H1 (cell line): ENCODE data around the gene ERV3-1. TPM values are rescaled to one million over a fixed set of nuclear protein-coding genes. Genes with fewer than 3 reads are reported as not detected.
"Not testable (repeated sequence)": the region's sequence is repeated elsewhere in the genome, so short reads cannot be mapped to it uniquely, and the experiment has no call there.

Source experiments
- CTCF ChIA-PET: fragments of 300-600 bp; sonication (Branson Sonifier 250); formaldehyde crosslinking; loops from one replicate; lab custom pipeline; 2021; ENCODE audit not compliant: partially characterized antibody; lab: Charles Lee
- POLR2A ChIA-PET: fragments of 300-600 bp; sonication (Branson Sonifier 250); formaldehyde crosslinking; loops from one replicate; lab custom pipeline; 2021; ENCODE audit warnings: inconsistent platforms; ENCODE audit not compliant: partially characterized antibody; lab: Charles Lee
- DNase-seq, 2 experiments: peaks; one replicate each; pipeline versions ENCODE4 v3.0.0 to v3.0.0-alpha.2; 2010 to 2022; ENCODE audit warnings: low spot score in 2 of 2, low read depth in 1 of 2, mixed read lengths in 1 of 2
- FAIRE-seq: peaks from 2 replicates; lab custom pipeline; 2011; peaks lifted over from hg19 to GRCh38; lab: Jason Lieb, UNC
- H2AFZ ChIP-seq: 2 replicates; pipeline ENCODE4 v1.8.1; 2012; ENCODE audit warnings: low read length, inconsistent platforms
- H2AK5ac ChIP-seq: 2 replicates; pipeline ENCODE4 v1.6.1; 2013; ENCODE audit warnings: low read depth, low read length
- H2BK120ac ChIP-seq: replicated peaks from 2 replicates; pipeline ENCODE3; 2013; ENCODE audit warnings: low read depth, low read length, inconsistent platforms
- H2BK12ac ChIP-seq: 2 replicates; pipeline ENCODE4 v1.6.1; 2013; ENCODE audit warnings: low read depth, low read length
- H2BK15ac ChIP-seq: 2 replicates; pipeline ENCODE4 v1.6.1; 2013; ENCODE audit warnings: low read length
- H2BK20ac ChIP-seq: 2 replicates; pipeline ENCODE4 v1.6.1; 2013; ENCODE audit warnings: low read length
- H2BK5ac ChIP-seq: 2 replicates; pipeline ENCODE4 v1.6.1; 2013; ENCODE audit warnings: low read depth, low read length
- H3K14ac ChIP-seq: 2 replicates; pipeline ENCODE4 v1.6.1; 2013; ENCODE audit warnings: inconsistent platforms; ENCODE audit not compliant: insufficient read length
- H3K18ac ChIP-seq: 2 replicates; pipeline ENCODE4 v1.6.1; 2013; ENCODE audit warnings: low read length; ENCODE audit errors: extremely low read depth
- H3K23ac ChIP-seq: 2 replicates; pipeline ENCODE4 v1.6.1; 2013; ENCODE audit warnings: inconsistent platforms; ENCODE audit not compliant: insufficient read length
- H3K23me2 ChIP-seq: 2 replicates; pipeline ENCODE4 v1.6.1; 2013; ENCODE audit warnings: low read depth, low read length
- H3K27ac ChIP-seq: 2 replicates; pipeline ENCODE4 v1.6.1; 2011; ENCODE audit warnings: low read depth, low read length, inconsistent platforms
- H3K27me3 ChIP-seq, 4 experiments: replicated peaks in 1 of 4; 1 replicate in 1 of 4; 2 replicates in 3 of 4; pipeline versions ENCODE4 v1.6.1 to v1.8.1; 2011 to 2013; ENCODE audit warnings: low read length in 3 of 4, mild to moderate bottlenecking in 3 of 4, inconsistent platforms in 2 of 4, mixed read lengths in 2 of 4, moderate library complexity in 1 of 4; ENCODE audit not compliant: control insufficient read depth in 3 of 4, insufficient read depth in 3 of 4; ENCODE audit errors: extremely low read depth in 1 of 4
- H3K36me3 ChIP-seq, 4 experiments: 2 replicates each; pipeline versions ENCODE4 v1.6.1 to v1.8.1; 2011 to 2013; ENCODE audit warnings: mild to moderate bottlenecking in 4 of 4, low read length in 3 of 4, moderate library complexity in 2 of 4, control low read depth in 1 of 4, inconsistent platforms in 1 of 4; ENCODE audit not compliant: insufficient read depth in 4 of 4, control insufficient read depth in 2 of 4
- H3K4ac ChIP-seq: replicated peaks from 2 replicates; pipeline ENCODE3; 2013; ENCODE audit warnings: low read length, low read depth, mixed read lengths, inconsistent platforms; ENCODE audit not compliant: insufficient read length
- H3K4me1 ChIP-seq, 4 experiments: replicated peaks in 1 of 4; 1 replicate in 1 of 4; 2 replicates in 3 of 4; pipeline versions ENCODE4 v1.6.1 to v1.8.1; 2011 to 2013; ENCODE audit warnings: low read length in 3 of 4, inconsistent platforms in 2 of 4, mixed read lengths in 1 of 4; ENCODE audit not compliant: insufficient read depth in 4 of 4, control insufficient read depth in 3 of 4
- H3K4me2 ChIP-seq, 2 experiments: 2 replicates each; pipeline versions ENCODE4 v1.6.1 to v1.8.1; 2011 to 2013; ENCODE audit warnings: low read depth in 2 of 2, low read length in 2 of 2, control low read depth in 1 of 2, inconsistent platforms in 1 of 2, mild to moderate bottlenecking in 1 of 2; ENCODE audit not compliant: insufficient read depth in 1 of 2
- H3K4me3 ChIP-seq, 4 experiments: fragments of 200-600, 300-600 bp in 1 of 4; sonication (generic), shearing (Covaris generic), sonication (Bioruptor Twin) in 1 of 4; 2 replicates each; pipeline versions ENCODE4 v1.5.1 to v1.8.1; 2011 to 2016; ENCODE audit warnings: low read length in 4 of 4, low read depth in 3 of 4, control low read depth in 2 of 4, inconsistent platforms in 2 of 4, mild to moderate bottlenecking in 2 of 4, mixed read lengths in 1 of 4, moderate library complexity in 1 of 4; ENCODE audit not compliant: insufficient read depth in 2 of 4; ENCODE audit errors: extremely low read depth in 1 of 4
- H3K56ac ChIP-seq: replicated peaks from 2 replicates; pipeline ENCODE3; 2013; ENCODE audit warnings: low read depth, mild to moderate bottlenecking, mixed read lengths, low read length, inconsistent platforms; ENCODE audit not compliant: insufficient read length
- H3K79me1 ChIP-seq: 2 replicates; pipeline ENCODE4 v1.6.1; 2013; ENCODE audit warnings: low read depth, low read length, control low read depth
- H3K79me2 ChIP-seq, 2 experiments: 2 replicates each; pipeline versions ENCODE4 v1.6.1 to v1.8.1; 2012 to 2013; ENCODE audit warnings: low read length in 2 of 2, mild to moderate bottlenecking in 2 of 2, inconsistent platforms in 1 of 2; ENCODE audit not compliant: insufficient read depth in 2 of 2, control insufficient read depth in 1 of 2
- H3K9ac ChIP-seq, 4 experiments: replicated peaks in 1 of 4; 1 replicate in 1 of 4; 2 replicates in 3 of 4; pipeline versions ENCODE4 v1.6.1 to v1.8.1; 2011 to 2013; ENCODE audit warnings: low read depth in 3 of 4, low read length in 3 of 4, control low read depth in 2 of 4, mild to moderate bottlenecking in 2 of 4, moderate library complexity in 2 of 4, inconsistent platforms in 1 of 4; ENCODE audit errors: extremely low read depth in 1 of 4
- H3K9me3 ChIP-seq, 2 experiments: 2 replicates each; pipeline versions ENCODE4 v1.6.1 to v1.8.1; 2012 to 2013; ENCODE audit warnings: mild to moderate bottlenecking in 2 of 2, moderate library complexity in 2 of 2, control low read depth in 1 of 2, inconsistent platforms in 1 of 2, low read depth in 1 of 2, low read length in 1 of 2, mixed read lengths in 1 of 2; ENCODE audit not compliant: insufficient read depth in 2 of 2
- H4K20me1 ChIP-seq, 2 experiments: replicated peaks in 1 of 2; 2 replicates each; pipeline versions ENCODE3 to v1.8.1; 2011 to 2013; ENCODE audit warnings: inconsistent platforms in 2 of 2, low read length in 2 of 2, mild to moderate bottlenecking in 1 of 2; ENCODE audit not compliant: insufficient read depth in 2 of 2, control insufficient read depth in 1 of 2
- H4K5ac ChIP-seq: 2 replicates; pipeline ENCODE4 v1.6.1; 2013; ENCODE audit warnings: low read length, low read depth, mixed read lengths, inconsistent platforms; ENCODE audit not compliant: insufficient read length
- H4K8ac ChIP-seq: 2 replicates; pipeline ENCODE4 v1.8.0; 2013; ENCODE audit warnings: mild to moderate bottlenecking, moderate library complexity, low read length, inconsistent platforms; ENCODE audit not compliant: insufficient read depth; ENCODE audit errors: extremely low read depth
- H4K91ac ChIP-seq: replicated peaks from 2 replicates; pipeline ENCODE3; 2013; ENCODE audit warnings: low read length, mixed read lengths, inconsistent platforms; ENCODE audit not compliant: insufficient read length
- WGBS, 2 experiments: shearing (Covaris generic) in 1 of 2; methylation state at CpG; one replicate each; pipeline versions ENCODE4 v1.1.6 to v1.1.7; 2013 to 2015; ENCODE audit warnings: low lambda C conversion rate in 2 of 2, mixed read lengths in 2 of 2, inconsistent platforms in 1 of 2, low coverage in 1 of 2, missing lambda C conversion rate in 1 of 2; ENCODE audit not compliant: insufficient replicate concordance in 2 of 2, insufficient coverage in 1 of 2, insufficient read length in 1 of 2; ENCODE audit errors: extremely low coverage in 1 of 2, missing lambda C conversion rate in 1 of 2; 5-methylcytosine and 5-hydroxymethylcytosine counted together
- polyA plus RNA-seq, 7 experiments: library from polyadenylated mRNA; depleted of rRNA in 3 of 7; stranded (reverse) in 5 of 7; unstranded in 2 of 7; fragments of >200 nt in 5 of 7; fragments of 200-250 nt in 2 of 7; gene quantifications; 1 replicate in 5 of 7; 2 replicates in 1 of 7; 4 replicates in 1 of 7; pipeline versions ENCODE4 v1.2.1 to v1.2.3, GENCODE V29; 2011 to 2013; ENCODE audit warnings: missing spikeins in 2 of 7, mixed read lengths in 2 of 7
- total RNA-seq: library from RNA; stranded (reverse); fragmentation: NEBNext Ultra II Directional; extraction: Animal tissue kit (Norgen Biotek cat#: 25700); gene quantifications from 2 replicates; pipeline ENCODE4 v1.2.1, GENCODE V29; 2021

ERV3-1 gene
- total and polyA plus RNA-seq, 2 of the 8 experiments (the other 6 are each of a cell fraction or from before 2014, with no cell fraction given): 9.5 to 9.7 TPM

GRCh38 chr7:65020978-65021377, 14.5 kb upstream of the ERV3-1 start:
- H4K5ac ChIP-seq, H2BK20ac ChIP-seq, H3K9ac ChIP-seq, CTCF ChIA-PET, DNase-seq, H3K79me1 ChIP-seq, H3K4me1 ChIP-seq, H4K20me1 ChIP-seq, H4K91ac ChIP-seq, H3K27me3 ChIP-seq, H3K23me2 ChIP-seq, H2AFZ ChIP-seq, H3K4ac ChIP-seq, H2BK120ac ChIP-seq, FAIRE-seq, H3K14ac ChIP-seq, H2BK5ac ChIP-seq, H3K4me3 ChIP-seq, H3K27ac ChIP-seq, H3K9me3 ChIP-seq, H3K79me2 ChIP-seq, H3K4me2 ChIP-seq, H2BK15ac ChIP-seq, H3K36me3 ChIP-seq, H2AK5ac ChIP-seq, H4K8ac ChIP-seq, H3K18ac ChIP-seq, H2BK12ac ChIP-seq, H3K56ac ChIP-seq, H3K23ac ChIP-seq: not testable (repeated sequence)
- WGBS, 2 experiments: no CpG with 5 or more reads among the region's 3 CpGs
- POLR2A ChIA-PET: interaction anchor here (1.3 kb wide), 1 partner anchor 15 kb away, joined by 3 read pairs; no protein-coding TSS in a partner anchor

GRCh38 chr7:65009881-65010280, 3.4 kb upstream of the ERV3-1 start:
- H4K20me1 ChIP-seq, POLR2A ChIA-PET, H2BK120ac ChIP-seq, H2AK5ac ChIP-seq, H3K56ac ChIP-seq, H3K4me1 ChIP-seq, H2BK12ac ChIP-seq, H3K14ac ChIP-seq, H3K27ac ChIP-seq, H2BK20ac ChIP-seq, H4K8ac ChIP-seq, FAIRE-seq, H3K36me3 ChIP-seq, H4K5ac ChIP-seq, H3K4ac ChIP-seq, H3K23me2 ChIP-seq, DNase-seq, H3K23ac ChIP-seq, H3K9ac ChIP-seq, H2AFZ ChIP-seq, H3K27me3 ChIP-seq, H2BK5ac ChIP-seq, H4K91ac ChIP-seq, H3K4me3 ChIP-seq, H3K18ac ChIP-seq, H3K4me2 ChIP-seq, H3K9me3 ChIP-seq, H3K79me1 ChIP-seq, H2BK15ac ChIP-seq: not testable (repeated sequence)
- WGBS, 2 experiments: 74% methylated on average over 7 of the region's 7 CpGs; no CpG with 5 or more reads in 1 of the 2 experiments
- H3K79me2 ChIP-seq: peaks cover 0 to 12% of the 10 kb centered on the region in 2 experiments; a peak in 2 of 4 replicates
- CTCF ChIA-PET: interaction anchor here (0.6 kb wide), 1 partner anchor 15 kb away, joined by 3 read pairs; no protein-coding TSS in a partner anchor
